Activated B cell treated with CpG ODN at 0.5 μM for 24 hours (primary cell): ENCODE measurements around the gene STK10. TPM values are rescaled to one million over a fixed set of nuclear protein-coding genes. Genes with fewer than 3 reads are reported as not detected.

Source experiments
- ATAC-seq: fragments of 200-7000 bp; cut with Tn5 transposase; one replicate; pipeline ENCODE4 v1.10.0; 2021; ENCODE audit warnings: low read depth, mild to moderate bottlenecking, moderate library complexity
- CTCF ChIA-PET: fragments of 350-600 bp; sonication (Branson Sonifier 250); formaldehyde crosslinking; loops from one replicate; lab custom pipeline; 2021; ENCODE audit warnings: antibody characterized with exemption; lab: Charles Lee
- POLR2A ChIA-PET: fragments of 350-600 bp; sonication (Branson Sonifier 250); formaldehyde crosslinking; loops from one replicate; lab custom pipeline; 2021; ENCODE audit warnings: antibody characterized with exemption; lab: Charles Lee
- DNase-seq: peaks from one replicate; pipeline ENCODE4 v3.0.0; 2022
- H3K27ac Mint-ChIP-seq: one replicate; pipeline ENCODE4 v1.8.0; 2020; ENCODE audit warnings: mixed read lengths
- H3K27me3 Mint-ChIP-seq: one replicate; pipeline ENCODE4 v1.8.0; 2021; ENCODE audit warnings: mixed read lengths
- H3K36me3 Mint-ChIP-seq: one replicate; pipeline ENCODE4 v1.8.0; 2021; ENCODE audit warnings: low read depth, mixed read lengths
- H3K4me1 Mint-ChIP-seq: one replicate; pipeline ENCODE4 v1.8.0; 2021; ENCODE audit warnings: mixed read lengths
- H3K4me3 Mint-ChIP-seq: one replicate; pipeline ENCODE4 v1.8.0; 2020; ENCODE audit warnings: mild to moderate bottlenecking, mixed read lengths
- H3K9me3 Mint-ChIP-seq: one replicate; pipeline ENCODE4 v1.8.0; 2020; ENCODE audit warnings: mixed read lengths
- CTCF ChIP-seq: fragments of 200-600 bp; IDR thresholded peaks from one replicate; pipeline ENCODE4 v1.8.0; 2022; ENCODE audit warnings: antibody characterized with exemption, mild to moderate bottlenecking
- intact Hi-C: fragments of 100-400 bp; cut with micrococcal nuclease; formaldehyde crosslinking; loops from one replicate; pipeline ENCODE4 v1.15.1; 2024
- total RNA-seq: library from RNA; stranded (reverse); gene quantifications from 2 replicates; pipeline ENCODE4 v1.2.3, GENCODE V29; 2022

STK10 gene
- total RNA-seq, 1 donor from 2014 or later, result 276 TPM

- no peak for DNase-seq
- Mint-ChIP-seq H3K4me1 (peaks cover 19% of the 10 kb centered on the region), H3K27ac (no peak overlapping the region), H3K4me3 (no peak overlapping the region), H3K36me3 (peaks cover 14% of the 10 kb centered on the region), H3K9me3 (peaks cover 3% of the 10 kb centered on the region), H3K27me3 (no peaks in the 10 kb centered on the region)
- ChIA-PET POLR2A (no interaction called here), CTCF (interaction anchor here (3.3 kb wide), 1 partner anchor 126 kb away, joined by 24 read pairs; no protein-coding TSS in a partner anchor)
- intact Hi-C loops, result loop anchor here (10.0 kb wide), 1 partner anchor 833 kb away; no protein-coding TSS in a partner anchor
- TF ChIP-seq CTCF, result no peak
- no peak for ATAC-seq
Observed at GRCh38 chr5:172038167-172038566, 149.9 kb downstream of the STK10 start.

- peaks cover 11% of the 10 kb centered on the region for H3K9me3 Mint-ChIP-seq
- CTCF ChIA-PET, result interaction anchor here (1.1 to 3.3 kb wide), 2 partner anchors 123 kb away, joined by 4 to 24 read pairs; no protein-coding TSS in a partner anchor
- peak overlapping the region; percentile 18 for H3K27ac Mint-ChIP-seq
- peak; percentile 62 for ATAC-seq
- POLR2A ChIA-PET, result no interaction called here
- intact Hi-C loops, result loop anchor here (10.0 kb wide), 1 partner anchor 830 kb away; no protein-coding TSS in a partner anchor
- no peaks in the 10 kb centered on the region for H3K27me3 Mint-ChIP-seq
- peaks cover 16% of the 10 kb centered on the region for H3K4me1 Mint-ChIP-seq
- no peak for TF ChIP-seq CTCF
- H3K4me3 Mint-ChIP-seq, result no peak overlapping the region
- DNase-seq, result no peak
- peaks cover 14% of the 10 kb centered on the region for H3K36me3 Mint-ChIP-seq
Observed at GRCh38 chr5:172035049-172035448, 153.0 kb downstream of the STK10 start.

- no peak for TF ChIP-seq CTCF
- ChIA-PET POLR2A (no interaction called here), CTCF (no interaction called here)
- Mint-ChIP-seq H3K27me3 (no peaks in the 10 kb centered on the region), H3K9me3 (peaks cover 8% of the 10 kb centered on the region), H3K4me1 (peaks cover 16% of the 10 kb centered on the region), H3K27ac (no peak overlapping the region), H3K4me3 (no peak overlapping the region), H3K36me3 (peaks cover 8% of the 10 kb centered on the region)
- intact Hi-C loops, result loop anchor here (10.0 kb wide), 1 partner anchor 827 kb away; no protein-coding TSS in a partner anchor
- no peak for ATAC-seq
- DNase-seq, result no peak
Observed at GRCh38 chr5:172031894-172032461, 156.0 kb downstream of the STK10 start.

- POLR2A ChIA-PET, result no interaction called here
- intact Hi-C loops, result loop anchor here (10.0 kb wide), 1 partner anchor 825 kb away; no protein-coding TSS in a partner anchor
- CTCF ChIA-PET, result interaction anchor here (1.2 kb wide), 1 partner anchor 11 kb away, joined by 3 read pairs; no protein-coding TSS in a partner anchor
Observed at GRCh38 chr5:172029876-172030275, 158.1 kb downstream of the STK10 start.

More at GRCh38 chr5:172029876-172030275, 158.1 kb downstream of the STK10 start:
- Mint-ChIP-seq H3K27ac (no peak overlapping the region), H3K9me3 (peaks cover 8% of the 10 kb centered on the region), H3K4me3 (no peak overlapping the region), H3K27me3 (no peaks in the 10 kb centered on the region), H3K4me1 (peaks cover 10% of the 10 kb centered on the region), H3K36me3 (peaks cover 8% of the 10 kb centered on the region)
- no peak for TF ChIP-seq CTCF
- no peak for DNase-seq
- no peak for ATAC-seq
